NCI-H2081 treated with DMSO at 0.1 percent for 48 hours (cell line): ENCODE results near the gene ZNF649.

Experiments
- DNase-seq: peaks from one replicate; lab custom pipeline; 2025; lab: John Stamatoyannopoulos, UW

The ZNF649 gene

DNA sequence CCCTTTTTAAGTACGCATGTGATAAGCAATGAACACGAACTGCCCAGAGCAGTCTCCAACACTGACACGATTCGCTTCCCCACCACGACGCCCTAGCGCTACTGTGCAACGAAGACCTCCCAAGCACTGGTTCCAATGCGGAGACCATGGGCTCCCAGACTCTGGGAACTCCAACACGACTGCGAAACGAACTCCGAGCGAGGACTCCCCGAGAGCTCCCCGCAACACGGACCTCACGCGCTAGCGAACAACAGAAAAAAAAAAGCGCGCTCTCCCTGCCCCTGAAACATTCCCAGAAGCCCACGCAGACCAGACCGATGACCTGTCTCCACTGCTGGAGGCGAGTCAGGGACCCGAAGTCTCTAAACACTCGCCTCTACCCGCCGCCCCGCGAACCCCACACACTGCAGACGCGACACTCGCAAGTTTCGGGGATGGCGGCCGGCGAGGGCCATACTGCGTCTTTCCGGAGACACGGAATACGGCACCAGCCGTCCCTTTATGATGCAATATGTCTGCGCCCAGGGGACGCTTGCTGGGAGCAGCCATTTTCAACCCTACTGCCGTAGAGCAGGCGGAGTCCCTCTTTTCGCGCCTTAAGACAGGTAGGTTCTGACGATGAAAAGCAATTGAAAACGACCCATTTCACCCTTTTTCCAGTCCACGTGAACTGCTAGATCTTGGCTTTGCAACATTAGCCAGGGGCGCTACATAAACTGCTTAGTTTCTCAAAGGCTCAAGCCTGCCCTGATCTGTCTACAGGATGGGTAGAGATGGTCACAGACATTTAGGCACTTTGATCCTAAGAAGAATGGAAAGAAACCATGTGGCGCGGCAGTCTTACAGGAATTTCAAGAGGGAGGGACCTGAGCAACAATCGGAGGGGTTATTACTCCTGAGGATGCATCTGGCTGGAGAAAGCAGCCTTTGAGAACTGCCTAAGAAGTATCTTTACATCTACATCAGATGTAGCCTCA, 17.0 kb downstream of the ZNF649 start, which contains the start of gene ZNF577:
Gene ZNF577, minus strand, starts transcription at position 430 of the 977 bp plus-strand sequence. CDS start 7,569 bp downstream, outside the sequence.
- DNase-seq, result no peak

DNA sequence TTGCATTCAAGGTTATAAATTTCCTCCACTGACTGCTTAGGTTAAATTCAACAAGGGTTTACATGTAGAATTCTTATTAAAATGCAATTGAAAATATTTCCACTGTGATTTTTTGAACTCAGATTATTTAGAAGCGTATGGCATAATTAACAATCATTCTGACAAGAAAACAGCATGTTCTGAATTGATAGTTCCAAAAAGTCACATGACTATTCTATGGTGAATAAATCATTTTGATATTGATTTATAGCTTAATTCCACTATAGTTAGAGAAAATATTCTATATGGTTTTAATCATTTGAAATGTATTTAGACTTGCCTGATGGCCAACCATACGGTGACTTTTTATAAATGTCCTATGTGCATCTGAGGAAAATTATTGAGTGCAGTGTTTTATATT, 20.1 kb downstream of the ZNF649 start:
- DNase-seq, result no peak

DNA sequence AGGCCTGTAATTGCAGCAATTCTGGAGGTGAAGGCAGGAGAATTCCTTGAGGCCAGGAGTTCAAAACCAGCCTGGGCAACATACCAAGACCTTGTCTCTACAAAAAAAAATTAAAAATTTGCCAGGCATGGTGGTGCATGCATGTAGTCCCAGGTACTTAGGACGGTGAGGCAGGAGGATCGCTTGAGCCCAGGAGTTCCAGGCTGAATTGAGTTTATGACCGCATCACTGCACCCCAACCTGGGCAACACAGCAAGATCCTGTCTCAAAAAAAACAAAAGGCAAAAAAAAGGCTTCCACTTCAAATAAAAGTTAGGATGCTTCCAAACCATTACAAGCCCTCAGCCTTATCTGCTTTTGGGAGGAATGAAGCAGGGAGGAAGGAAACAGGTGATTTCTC, 22.3 kb downstream of the ZNF649 start:
- no peak for DNase-seq

DNA sequence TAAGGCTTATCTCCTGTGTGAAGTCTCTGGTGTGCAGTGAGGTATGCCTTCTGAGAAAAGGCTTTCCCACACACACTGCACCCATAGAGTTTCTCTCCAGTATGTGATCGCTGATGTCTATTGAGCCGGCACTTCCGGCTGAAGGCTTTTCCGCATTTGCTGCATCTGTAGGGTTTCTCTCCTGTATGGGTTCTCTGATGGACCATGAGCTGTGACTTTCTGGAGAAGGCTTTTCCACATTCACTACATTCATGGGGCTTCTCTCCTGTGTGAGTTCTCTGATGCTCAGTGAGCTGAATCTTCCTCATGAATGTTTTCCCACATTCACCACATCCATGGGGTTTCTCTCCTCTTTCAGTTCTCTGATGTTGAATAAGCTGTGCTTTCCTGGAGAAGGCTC, 31.7 kb downstream of the ZNF649 start:
- no peak for DNase-seq

DNA sequence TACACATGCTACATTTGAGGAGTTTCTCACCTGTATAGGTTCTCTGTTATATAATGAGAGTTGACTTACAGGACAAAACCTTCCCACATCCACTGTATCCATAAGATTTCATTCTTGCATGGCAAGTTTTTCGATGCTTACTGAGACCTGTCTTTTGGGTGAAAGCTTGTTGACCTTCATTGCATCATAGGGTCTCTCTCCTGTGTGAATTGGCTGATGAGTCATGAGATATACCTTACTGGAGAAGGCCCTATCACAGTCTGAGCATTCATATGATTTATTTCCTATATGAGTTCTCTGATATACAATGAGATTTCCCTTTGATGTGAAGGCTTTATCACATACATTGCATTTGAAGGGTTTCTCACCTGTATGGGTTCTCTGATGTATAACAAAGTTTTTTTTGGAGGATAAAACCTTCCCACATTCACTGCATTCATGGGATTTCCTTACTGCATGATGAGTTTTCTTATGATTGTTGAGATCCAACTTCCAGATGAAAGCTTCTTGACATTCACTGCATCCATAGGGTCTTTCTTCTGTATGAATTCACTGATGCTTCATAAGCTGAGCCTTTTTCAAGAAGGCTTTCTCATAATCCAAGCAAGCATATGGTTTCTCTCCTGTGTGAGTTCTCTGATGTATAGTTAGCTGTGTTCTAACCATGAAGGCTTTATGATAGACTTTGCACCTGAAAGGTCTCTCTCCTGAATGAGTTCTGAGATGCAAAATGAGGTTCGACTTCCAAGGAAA, 42.8 kb downstream of the ZNF649 start:
- no peak for DNase-seq
